HepG2 (cell line): ENCODE results near the gene MTHFSD. TPM values are rescaled to one million over a fixed set of nuclear protein-coding genes. Genes with fewer than 3 reads are reported as not detected.

Source experiments
- FOXA1 ChIP-seq, 2 experiments: fragments of 450-650 bp in 1 of 2; sonication (generic) in 1 of 2; formaldehyde crosslinking in 1 of 2; IDR thresholded peaks; 2 replicates each; pipeline versions ENCODE4 v1.4.0 to v1.6.1; 2016 to 2020; ENCODE audit warnings: missing genetic modification reagents in 1 of 2
- SAP130 ChIP-seq: IDR thresholded peaks from 2 replicates; pipeline ENCODE4 v1.6.1; 2016; ENCODE audit warnings: low read depth
- TAF1 ChIP-seq: sonication (generic); formaldehyde crosslinking; IDR thresholded peaks from 2 replicates; pipeline ENCODE4 v1.4.0; 2020; ENCODE audit warnings: missing genetic modification reagents
- YY1 ChIP-seq: IDR thresholded peaks from 2 replicates; pipeline ENCODE4 v1.6.1; 2011; ENCODE audit warnings: low read length, low read depth, moderate library complexity, mild to moderate bottlenecking; ENCODE audit not compliant: insufficient read depth, insufficient replicate concordance
- ZNF136 ChIP-seq: sonication (generic); formaldehyde crosslinking; IDR thresholded peaks from 2 replicates; pipeline ENCODE4 v1.8.1; 2022; ENCODE audit warnings: low read depth, mild to moderate bottlenecking, moderate library complexity, missing genetic modification reagents
- ZNF451 ChIP-seq: sonication (generic); formaldehyde crosslinking; IDR thresholded peaks from 2 replicates; pipeline ENCODE4 v1.5.0; 2020; ENCODE audit warnings: mild to moderate bottlenecking, missing genetic modification reagents
- ZNF563 ChIP-seq: sonication (generic); formaldehyde crosslinking; IDR thresholded peaks from 2 replicates; pipeline ENCODE4 v1.8.0; 2022; ENCODE audit warnings: mild to moderate bottlenecking, moderate library complexity, missing genetic modification reagents
- polyA plus RNA-seq, 8 experiments: library from polyadenylated mRNA; depleted of rRNA in 3 of 8; stranded (reverse) in 7 of 8; unstranded in 1 of 8; fragments of >200 nt; fragmentation: Illumina TruSeq in 4 of 8; extraction: Trizol in 4 of 8; gene quantifications; 2 replicates each; pipeline versions ENCODE4 v1.2.1 to v1.2.3, GENCODE V29; 2011 to 2016; ENCODE audit warnings: low read depth in 4 of 8, missing spikeins in 1 of 8, mixed read lengths in 1 of 8; ENCODE audit not compliant: insufficient read depth in 1 of 8
- total RNA-seq, 5 experiments: library from RNA; depleted of rRNA; stranded (reverse); fragments of >200 nt; fragmentation: Illumina TruSeq; extraction: Trizol; gene quantifications; 2 replicates each; pipeline ENCODE4 v1.2.3, GENCODE V29; 2016; ENCODE audit warnings: low read depth in 1 of 5
- TF ChIP-seq, protein P1 (sequence below): sonication (generic); formaldehyde crosslinking; IDR thresholded peaks from 2 replicates; pipeline ENCODE4 v1.4.0; 2020; ENCODE audit warnings: missing genetic modification reagents, borderline replicate concordance
- TF ChIP-seq, protein P2 (sequence below): sonication (generic); formaldehyde crosslinking; conservative IDR thresholded peaks from 2 replicates; pipeline ENCODE4 v1.8.0; 2022; ENCODE audit warnings: mild to moderate bottlenecking, moderate library complexity, missing genetic modification reagents
- TF ChIP-seq, protein P3 (sequence below): IDR thresholded peaks from 2 replicates; pipeline ENCODE4 v1.6.1; 2012; ENCODE audit warnings: low read depth, low read length, improper control_type of control experiment
- TF ChIP-seq, protein P4 (sequence below): sonication (generic); formaldehyde crosslinking; conservative IDR thresholded peaks from 2 replicates; pipeline ENCODE4 v1.4.0; 2020; ENCODE audit warnings: missing genetic modification reagents
- TF ChIP-seq, protein P5 (sequence below): sonication (generic); formaldehyde crosslinking; IDR thresholded peaks from one replicate; pipeline ENCODE4 v1.5.1; 2020; ENCODE audit warnings: mild to moderate bottlenecking, missing genetic modification reagents; ENCODE audit errors: not compliant biosample characterization

Gene MTHFSD
- total and polyA plus RNA-seq, 2 of the 13 experiments (the other 11 are each of a cell fraction or from before 2014, with no cell fraction given), result 14.2 to 16.3 TPM

DNA sequence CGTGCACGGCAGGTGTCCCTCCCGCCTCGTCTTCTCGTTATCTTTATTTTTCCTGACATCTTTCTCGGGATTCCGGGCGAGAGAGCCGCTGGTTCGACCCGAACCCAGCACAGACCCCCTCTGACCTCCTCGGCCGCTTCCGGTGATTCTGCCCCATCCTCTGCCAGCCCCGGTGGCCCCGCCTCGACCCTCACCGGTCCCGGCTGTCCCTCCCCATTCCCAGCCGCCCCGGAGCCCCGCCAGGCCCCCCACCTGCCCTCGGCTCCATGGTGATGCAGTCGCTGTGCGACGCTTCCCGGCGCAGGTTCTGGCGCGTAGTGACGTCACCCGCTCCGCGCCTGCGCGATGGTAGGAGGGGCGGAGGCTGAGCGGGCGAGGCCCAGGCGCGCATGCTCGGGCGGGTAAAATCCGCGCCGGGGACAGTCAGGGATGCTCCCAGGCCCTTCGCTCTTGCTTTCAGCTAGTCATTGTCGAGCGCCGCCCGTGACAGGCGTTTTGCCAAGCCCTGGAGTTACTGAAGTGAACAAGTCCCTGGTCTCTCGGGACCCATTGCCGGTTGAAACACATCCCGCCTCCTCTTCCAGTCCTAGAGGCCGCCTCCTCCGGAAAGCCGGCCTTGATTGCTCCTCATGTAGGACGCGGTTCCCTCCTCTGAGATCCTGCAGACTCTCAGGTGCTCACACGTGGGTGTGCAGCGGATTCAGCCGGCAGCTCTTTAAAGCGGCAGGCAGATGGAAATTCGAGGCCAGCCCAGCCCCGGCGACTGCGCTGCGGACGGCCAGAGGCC, at the start of gene MTHFSD (continued):
- TF ChIP-seq YY1, result peak; percentile 77
- TF ChIP-seq SAP130 (CRISPR knock-in tag), result peak; percentile 84
- TF ChIP-seq ZNF563 (CRISPR knock-in tag), result peak; percentile 50; the same call in 1 of the 2 replicates
- TF ChIP-seq, protein P1, sequence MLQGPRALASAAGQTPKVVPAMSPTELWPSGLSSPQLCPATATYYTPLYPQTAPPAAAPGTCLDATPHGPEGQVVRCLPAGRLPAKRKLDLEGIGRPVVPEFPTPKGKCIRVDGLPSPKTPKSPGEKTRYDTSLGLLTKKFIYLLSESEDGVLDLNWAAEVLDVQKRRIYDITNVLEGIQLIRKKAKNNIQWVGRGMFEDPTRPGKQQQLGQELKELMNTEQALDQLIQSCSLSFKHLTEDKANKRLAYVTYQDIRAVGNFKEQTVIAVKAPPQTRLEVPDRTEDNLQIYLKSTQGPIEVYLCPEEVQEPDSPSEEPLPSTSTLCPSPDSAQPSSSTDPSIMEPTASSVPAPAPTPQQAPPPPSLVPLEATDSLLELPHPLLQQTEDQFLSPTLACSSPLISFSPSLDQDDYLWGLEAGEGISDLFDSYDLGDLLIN (CRISPR knock-in tag), result peak; percentile 40; the same call in 1 of the 2 replicates
- TF ChIP-seq TAF1, result peak; percentile 79
- TF ChIP-seq ZNF136 (CRISPR knock-in tag), result 0 out of 2 replicates have a peak, but pooled peaks have one; percentile 85
- TF ChIP-seq, protein P2, sequence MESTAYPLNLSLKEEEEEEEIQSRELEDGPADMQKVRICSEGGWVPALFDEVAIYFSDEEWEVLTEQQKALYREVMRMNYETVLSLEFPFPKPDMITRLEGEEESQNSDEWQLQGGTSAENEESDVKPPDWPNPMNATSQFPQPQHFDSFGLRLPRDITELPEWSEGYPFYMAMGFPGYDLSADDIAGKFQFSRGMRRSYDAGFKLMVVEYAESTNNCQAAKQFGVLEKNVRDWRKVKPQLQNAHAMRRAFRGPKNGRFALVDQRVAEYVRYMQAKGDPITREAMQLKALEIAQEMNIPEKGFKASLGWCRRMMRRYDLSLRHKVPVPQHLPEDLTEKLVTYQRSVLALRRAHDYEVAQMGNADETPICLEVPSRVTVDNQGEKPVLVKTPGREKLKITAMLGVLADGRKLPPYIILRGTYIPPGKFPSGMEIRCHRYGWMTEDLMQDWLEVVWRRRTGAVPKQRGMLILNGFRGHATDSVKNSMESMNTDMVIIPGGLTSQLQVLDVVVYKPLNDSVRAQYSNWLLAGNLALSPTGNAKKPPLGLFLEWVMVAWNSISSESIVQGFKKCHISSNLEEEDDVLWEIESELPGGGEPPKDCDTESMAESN (CRISPR knock-in tag), result 0 out of 2 replicates have a peak, but pooled peaks have one; percentile 58
- TF ChIP-seq FOXA1 (IDR thresholded peaks at IDR 0.05), result no peak
- TF ChIP-seq FOXA1 (CRISPR knock-in tag; IDR thresholded peaks at IDR 0.05), result peak; percentile 11
- TF ChIP-seq ZNF451 (CRISPR knock-in tag), result no peak
- TF ChIP-seq, protein P3, sequence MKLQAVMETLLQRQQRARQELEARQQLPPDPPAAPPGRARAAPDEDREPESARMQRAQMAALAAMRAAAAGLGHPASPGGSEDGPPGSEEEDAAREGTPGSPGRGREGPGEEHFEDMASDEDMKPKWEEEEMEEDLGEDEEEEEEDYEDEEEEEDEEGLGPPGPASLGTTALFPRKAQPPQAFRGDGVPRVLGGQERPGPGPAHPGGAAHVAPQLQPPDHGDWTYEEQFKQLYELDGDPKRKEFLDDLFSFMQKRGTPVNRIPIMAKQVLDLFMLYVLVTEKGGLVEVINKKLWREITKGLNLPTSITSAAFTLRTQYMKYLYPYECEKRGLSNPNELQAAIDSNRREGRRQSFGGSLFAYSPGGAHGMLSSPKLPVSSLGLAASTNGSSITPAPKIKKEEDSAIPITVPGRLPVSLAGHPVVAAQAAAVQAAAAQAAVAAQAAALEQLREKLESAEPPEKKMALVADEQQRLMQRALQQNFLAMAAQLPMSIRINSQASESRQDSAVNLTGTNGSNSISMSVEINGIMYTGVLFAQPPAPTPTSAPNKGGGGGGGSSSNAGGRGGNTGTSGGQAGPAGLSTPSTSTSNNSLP, result no peak
- TF ChIP-seq, protein P4, sequence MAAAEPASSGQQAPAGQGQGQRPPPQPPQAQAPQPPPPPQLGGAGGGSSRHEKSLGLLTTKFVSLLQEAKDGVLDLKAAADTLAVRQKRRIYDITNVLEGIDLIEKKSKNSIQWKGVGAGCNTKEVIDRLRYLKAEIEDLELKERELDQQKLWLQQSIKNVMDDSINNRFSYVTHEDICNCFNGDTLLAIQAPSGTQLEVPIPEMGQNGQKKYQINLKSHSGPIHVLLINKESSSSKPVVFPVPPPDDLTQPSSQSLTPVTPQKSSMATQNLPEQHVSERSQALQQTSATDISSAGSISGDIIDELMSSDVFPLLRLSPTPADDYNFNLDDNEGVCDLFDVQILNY (CRISPR knock-in tag), result peak; percentile 54; the same call in 1 of the 2 replicates
- TF ChIP-seq, protein P5, sequence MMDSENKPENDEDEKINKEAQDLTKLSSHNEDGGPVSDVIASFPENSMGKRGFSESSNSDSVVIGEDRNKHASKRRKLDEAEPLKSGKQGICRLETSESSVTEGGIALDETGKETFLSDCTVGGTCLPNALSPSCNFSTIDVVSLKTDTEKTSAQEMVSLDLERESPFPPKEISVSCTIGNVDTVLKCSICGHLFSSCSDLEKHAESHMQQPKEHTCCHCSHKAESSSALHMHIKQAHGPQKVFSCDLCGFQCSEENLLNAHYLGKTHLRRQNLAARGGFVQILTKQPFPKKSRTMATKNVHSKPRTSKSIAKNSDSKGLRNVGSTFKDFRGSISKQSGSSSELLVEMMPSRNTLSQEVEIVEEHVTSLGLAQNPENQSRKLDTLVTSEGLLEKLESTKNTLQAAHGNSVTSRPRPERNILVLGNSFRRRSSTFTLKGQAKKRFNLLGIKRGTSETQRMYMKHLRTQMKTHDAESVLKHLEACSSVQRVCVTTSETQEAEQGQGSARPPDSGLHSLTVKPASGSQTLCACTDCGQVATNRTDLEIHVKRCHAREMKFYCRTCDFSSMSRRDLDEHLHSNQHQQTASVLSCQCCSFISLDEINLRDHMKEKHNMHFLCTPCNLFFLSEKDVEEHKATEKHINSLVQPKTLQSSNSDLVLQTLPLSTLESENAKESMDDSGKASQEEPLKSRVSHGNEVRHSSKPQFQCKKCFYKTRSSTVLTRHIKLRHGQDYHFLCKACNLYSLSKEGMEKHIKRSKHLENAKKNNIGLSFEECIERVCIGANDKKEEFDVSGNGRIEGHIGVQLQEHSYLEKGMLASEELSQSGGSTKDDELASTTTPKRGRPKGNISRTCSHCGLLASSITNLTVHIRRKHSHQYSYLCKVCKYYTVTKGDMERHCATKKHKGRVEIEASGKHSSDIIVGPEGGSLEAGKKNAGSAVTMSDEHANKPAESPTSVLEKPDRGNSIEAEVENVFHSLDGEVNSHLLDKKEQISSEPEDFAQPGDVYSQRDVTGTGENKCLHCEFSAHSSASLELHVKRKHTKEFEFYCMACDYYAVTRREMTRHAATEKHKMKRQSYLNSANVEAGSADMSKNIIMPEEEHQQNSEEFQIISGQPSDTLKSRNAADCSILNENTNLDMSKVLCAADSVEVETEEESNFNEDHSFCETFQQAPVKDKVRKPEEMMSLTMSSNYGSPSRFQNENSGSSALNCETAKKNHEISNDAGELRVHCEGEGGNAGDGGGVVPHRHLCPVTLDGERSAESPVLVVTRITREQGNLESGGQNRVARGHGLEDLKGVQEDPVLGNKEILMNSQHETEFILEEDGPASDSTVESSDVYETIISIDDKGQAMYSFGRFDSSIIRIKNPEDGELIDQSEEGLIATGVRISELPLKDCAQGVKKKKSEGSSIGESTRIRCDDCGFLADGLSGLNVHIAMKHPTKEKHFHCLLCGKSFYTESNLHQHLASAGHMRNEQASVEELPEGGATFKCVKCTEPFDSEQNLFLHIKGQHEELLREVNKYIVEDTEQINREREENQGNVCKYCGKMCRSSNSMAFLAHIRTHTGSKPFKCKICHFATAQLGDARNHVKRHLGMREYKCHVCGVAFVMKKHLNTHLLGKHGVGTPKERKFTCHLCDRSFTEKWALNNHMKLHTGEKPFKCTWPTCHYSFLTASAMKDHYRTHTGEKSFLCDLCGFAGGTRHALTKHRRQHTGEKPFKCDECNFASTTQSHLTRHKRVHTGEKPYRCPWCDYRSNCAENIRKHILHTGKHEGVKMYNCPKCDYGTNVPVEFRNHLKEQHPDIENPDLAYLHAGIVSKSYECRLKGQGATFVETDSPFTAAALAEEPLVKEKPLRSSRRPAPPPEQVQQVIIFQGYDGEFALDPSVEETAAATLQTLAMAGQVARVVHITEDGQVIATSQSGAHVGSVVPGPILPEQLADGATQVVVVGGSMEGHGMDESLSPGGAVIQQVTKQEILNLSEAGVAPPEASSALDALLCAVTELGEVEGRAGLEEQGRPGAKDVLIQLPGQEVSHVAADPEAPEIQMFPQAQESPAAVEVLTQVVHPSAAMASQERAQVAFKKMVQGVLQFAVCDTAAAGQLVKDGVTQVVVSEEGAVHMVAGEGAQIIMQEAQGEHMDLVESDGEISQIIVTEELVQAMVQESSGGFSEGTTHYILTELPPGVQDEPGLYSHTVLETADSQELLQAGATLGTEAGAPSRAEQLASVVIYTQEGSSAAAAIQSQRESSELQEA (CRISPR knock-in tag), result peak; percentile 53
